Measurements from ENCODE around the gene CD59. TPM values are rescaled to one million over a fixed set of nuclear protein-coding genes. Genes with fewer than 3 reads are reported as not detected.
"Not testable (repeated sequence)": the region's sequence is repeated elsewhere in the genome, so short reads cannot be mapped to it uniquely, and the experiment has no call there.

The CD59 gene
- total RNA-seq, 1 donor from 2014 or later: 931 TPM

DNA sequence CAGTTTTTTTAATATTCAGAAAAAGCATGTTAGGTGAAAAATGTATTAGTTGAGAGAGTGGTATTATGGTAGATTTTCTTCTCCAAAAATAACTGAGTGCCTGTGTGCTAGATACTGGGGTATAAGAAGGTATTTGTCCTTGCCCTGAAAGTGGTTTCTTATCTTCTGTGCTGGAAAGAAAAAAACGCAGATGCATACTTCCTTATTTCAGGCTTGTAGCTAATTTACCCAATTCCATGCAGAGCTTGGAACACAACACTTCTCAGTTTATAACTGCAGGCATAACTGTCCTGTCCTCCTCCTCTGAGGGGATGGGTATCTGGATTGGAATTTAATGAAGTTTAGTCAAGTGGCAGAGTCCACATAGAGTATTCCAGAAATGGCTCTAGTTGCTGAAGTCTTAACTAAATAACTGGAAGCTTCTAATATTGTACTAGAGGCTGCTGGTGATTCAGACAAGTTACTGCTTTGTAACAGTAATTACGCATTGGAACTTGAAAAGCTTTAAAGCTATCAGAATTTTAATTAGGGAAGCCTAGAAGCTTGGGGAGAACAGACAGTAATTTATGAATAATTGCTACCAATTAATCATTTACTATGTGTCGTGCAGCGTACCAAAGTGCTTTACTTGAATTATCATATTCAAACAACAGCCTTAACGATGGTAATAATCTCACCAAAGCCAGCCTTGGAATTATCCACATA, 22.9 kb downstream of the CD59 start:
- DNase-seq: no peak

DNA sequence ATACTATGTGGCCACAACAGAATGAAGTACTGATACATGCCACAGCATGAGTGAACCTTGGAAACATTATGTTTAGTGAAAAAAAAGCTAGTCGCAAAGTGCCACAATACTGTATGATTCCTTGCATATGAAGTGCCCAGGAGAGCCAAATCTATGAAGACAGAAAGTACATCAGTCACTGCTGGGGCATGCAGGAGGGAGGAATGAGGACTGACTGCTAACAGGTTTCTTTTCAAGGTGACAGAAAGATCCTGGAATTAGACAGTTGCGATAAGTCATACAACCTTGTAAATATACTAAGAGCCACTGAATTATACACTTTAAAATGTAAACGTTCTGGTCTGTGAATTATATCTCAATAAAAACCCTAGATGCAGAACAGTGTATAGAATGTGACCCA, 23.8 kb downstream of the CD59 start:
- DNase-seq: no peak

GRCh38 chr11:33709466-33709865, 26.8 kb downstream of the CD59 start:
- no peak for DNase-seq

- DNase-seq: no peak
Observed at GRCh38 chr11:33708985-33709384, 27.2 kb downstream of the CD59 start.

GRCh38 chr11:33707831-33708230, 28.4 kb downstream of the CD59 start:
- DNase-seq: not testable (repeated sequence)

GRCh38 chr11:33706966-33707365, 29.3 kb downstream of the CD59 start:
- no peak for DNase-seq

DNA sequence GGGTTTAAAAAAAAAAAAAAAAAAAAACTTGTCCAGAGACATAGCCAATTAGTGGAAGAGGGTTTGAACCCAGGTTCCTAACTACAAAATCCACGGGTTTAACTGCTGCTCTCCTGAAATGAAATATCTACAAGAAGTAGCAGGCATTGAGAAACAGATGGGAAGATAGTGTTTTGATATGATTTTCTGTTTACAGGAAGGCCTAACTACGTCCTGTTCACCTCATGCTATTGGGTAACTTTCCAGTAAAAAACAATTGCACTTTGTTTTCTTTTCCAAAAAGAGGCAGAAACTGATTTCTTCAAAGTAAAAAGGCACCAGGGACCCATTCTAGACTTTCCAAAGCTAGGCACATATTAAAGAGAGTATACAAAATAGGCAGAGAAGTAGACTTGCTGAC, 29.7 kb downstream of the CD59 start:
- DNase-seq: no peak

DNA sequence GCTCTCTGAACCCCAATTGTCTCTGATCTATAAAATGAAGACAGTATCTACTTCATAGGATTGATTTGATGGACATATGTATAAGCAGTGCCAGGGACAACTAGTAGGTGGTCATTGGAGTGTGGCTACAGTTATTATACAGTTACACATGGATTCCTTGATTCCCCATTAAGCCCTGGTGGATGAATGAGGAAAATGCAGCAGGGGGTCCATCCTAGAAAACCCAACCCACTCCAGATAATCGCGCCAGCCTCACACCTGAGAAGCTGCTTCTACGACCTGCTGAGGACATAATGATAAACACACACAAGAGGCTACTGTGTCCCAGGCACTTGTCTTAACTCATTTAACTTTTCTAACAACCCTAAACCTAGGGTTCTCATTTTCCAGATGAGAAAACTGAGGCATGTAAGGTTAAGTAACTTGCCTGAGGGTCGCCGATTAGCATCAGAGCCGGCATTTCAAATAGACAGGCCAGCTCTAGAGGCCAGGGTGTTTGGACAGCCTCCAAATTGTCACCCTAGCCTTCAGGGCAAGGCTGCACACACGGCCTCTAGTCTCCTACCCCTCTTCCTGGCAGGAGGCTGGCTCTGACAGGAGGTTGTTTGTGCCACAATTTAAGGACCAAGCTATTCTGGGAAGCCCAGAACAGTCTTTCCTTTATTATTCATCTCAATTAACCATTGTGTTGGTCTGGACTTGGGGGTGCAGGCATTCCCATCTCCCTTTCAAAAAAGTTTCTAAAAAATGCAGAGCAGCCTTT, 31.8 kb downstream of the CD59 start:
- DNase-seq: peak; percentile 56

- DNase-seq: peak; percentile 84
Observed at GRCh38 chr11:33703788-33704187, 32.4 kb downstream of the CD59 start.

DNA sequence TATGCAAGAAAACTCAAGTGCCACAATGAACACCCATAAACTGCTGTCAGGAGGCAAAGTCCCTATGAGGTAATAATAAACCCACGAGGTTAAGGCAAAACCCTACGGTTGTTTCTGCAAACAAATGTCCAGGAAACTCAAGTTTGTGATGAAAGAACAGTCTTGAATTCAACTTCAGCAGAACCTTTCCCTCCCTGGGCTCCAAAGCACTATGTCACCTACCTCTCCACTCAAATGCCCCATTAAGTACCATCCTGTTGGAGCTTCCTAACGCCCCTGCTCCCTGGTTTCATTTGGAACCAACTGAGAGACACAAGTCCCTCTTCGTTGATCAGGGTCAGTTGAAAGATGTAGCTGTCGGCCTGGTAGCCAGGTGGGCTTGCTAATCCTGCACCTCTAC, 33.0 kb downstream of the CD59 start:
- peak; percentile 54 for DNase-seq

DNA sequence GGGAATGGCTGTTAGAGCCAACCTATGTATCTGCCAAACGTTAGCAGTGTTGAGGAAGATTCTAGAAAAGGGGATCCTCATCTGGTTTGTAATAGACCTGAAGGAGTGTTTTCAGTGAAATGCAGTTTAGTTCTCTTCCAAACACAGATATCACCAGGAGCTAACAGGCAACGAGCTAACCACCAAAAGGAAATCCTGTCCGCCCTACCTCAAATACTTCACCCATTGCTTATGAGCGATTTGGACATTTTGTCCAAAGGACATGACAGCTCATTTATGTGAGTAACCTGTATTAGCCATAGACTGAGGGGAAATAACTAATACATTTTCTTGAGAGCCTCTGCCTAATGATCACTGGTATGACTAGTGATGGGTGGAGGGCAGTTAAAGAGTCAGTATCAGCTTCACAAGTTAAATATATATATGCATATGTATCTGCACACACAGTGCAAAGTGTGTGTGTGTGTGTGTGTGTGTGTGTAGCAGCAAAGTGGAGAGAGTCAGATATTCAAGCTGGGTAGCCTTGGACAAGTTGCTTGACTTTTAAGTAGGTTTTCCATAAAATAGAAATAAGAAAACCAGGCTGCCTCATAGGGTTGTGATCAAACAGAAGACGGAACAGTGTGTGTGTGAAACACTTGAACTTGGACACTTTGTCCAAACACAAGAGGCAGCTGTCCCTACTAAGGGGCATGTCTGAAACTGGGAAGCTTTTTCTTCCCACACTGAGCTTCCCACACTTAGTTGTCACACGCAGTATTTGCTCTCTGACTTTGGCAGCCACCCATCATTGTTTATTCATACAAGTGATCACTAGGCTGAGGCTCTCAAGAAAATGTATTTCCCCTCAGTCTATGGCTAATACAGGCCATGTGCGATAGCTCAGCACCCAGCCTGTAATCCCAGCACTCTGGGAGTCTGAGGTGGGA, 34.7 kb downstream of the CD59 start:
- DNase-seq: peak; percentile 96

DNA sequence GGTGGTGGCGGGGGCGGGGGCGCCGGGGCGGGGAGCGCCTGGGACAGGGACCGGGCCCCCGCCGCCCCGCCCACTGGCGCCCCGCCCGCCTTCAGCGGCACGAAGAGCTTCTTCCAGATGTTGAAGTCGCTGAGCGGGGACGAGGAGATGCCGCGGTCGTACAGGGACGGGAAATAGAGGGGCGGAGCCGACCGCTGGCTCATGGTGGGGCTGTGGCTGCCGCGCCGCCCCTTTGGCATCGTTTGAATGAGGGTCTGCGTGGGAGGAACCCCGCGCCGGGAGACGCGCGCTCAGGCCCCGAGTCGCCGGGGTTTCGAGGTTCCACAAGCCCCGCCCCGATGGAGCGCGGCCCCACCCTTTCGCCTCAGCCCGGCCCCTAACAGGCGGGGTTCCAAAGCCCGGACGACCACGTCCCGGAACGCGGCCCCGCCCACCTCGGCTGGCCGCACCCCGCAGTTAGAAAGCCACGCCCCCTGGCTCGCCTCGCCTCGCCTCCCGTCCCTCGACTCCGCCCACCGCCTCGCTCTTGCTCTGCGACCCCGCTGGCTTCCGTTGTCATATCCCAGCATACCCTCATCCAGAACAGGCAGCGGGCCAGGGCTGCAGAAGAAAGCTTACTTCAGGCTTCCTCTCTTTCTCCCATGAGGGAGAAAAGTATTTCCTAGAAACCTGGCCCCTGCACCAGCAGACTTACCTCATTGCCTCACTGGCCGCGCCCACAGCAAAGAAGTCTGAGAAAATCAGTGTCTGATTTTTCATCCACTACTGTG, 35.5 kb downstream of the CD59 start, which contains the start of gene C11orf91:
TSS of gene C11orf91 (minus strand) at position 325 of the 770 bp plus-strand sequence. CDS start at position 239, 86 bp downstream.
- peak; percentile 99 for DNase-seq

GRCh38 chr11:33700063-33700501, 36.1 kb downstream of the CD59 start:
- DNase-seq: no peak

- no peak for DNase-seq
Observed at GRCh38 chr11:33699515-33700062, 36.6 kb downstream of the CD59 start.

GRCh38 chr11:33698921-33699320, 37.3 kb downstream of the CD59 start:
- no peak for DNase-seq

DNA sequence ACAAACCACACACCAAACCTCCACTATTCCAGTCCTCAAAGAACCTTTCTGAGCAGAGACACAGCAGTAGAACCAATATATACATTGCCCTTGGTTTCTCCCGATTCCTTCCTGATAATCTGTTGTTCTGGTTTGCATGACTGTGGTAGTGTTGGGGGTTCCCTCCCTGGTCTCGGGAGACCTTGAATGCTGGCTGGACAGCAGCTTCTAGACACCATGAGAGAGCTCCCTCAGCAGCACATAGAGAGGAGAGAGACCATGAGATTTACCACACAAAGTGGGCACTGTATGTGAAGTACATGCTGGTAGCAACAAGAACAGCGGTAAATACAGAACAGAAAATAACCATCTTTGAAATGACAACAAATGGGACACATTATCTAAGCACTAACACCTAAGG, 38.2 kb downstream of the CD59 start:
- no peak for DNase-seq

GRCh38 chr11:33696931-33697638, 39.1 kb downstream of the CD59 start:
- DNase-seq: no peak

GRCh38 chr11:33696411-33696810, 39.8 kb downstream of the CD59 start:
- no peak for DNase-seq

- DNase-seq: peak; percentile 85
Observed at GRCh38 chr11:33695051-33695566, 41.1 kb downstream of the CD59 start.

DNA sequence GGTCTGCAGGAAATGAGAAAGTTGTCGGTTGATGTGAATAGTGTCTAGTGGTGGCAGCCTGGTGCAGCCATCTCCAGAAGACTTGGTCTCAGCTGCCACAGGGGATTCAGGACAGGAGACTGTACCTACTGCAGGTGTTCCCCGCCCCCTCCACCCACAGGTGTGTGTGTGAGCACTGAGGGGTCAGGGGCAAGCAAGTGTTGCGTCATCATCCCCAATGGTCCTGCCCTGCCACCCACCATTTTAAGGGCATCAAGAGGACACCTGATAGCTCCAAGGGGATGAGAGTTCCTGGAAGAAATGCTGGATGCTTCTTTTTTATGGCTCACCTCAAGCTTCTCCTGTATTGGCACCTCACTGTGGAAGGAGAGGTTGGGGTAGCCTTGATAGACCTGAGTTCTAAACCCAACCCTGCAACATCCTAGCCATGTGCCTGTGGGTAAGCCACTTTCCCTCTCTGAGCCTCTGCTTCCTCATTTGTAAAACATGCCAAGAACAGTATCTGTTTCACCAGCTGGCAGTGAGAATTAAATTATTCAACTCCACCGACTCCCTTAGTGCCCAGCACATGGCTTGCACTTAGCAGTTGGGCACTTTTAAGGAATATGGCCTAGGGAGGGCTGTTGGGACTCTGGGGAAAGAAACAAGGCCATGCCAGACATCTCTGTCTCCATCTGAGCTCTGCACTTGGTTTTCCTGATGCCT, 41.7 kb downstream of the CD59 start:
- no peak for DNase-seq
